Measurements from ENCODE around the gene FXYD7.

DNA sequence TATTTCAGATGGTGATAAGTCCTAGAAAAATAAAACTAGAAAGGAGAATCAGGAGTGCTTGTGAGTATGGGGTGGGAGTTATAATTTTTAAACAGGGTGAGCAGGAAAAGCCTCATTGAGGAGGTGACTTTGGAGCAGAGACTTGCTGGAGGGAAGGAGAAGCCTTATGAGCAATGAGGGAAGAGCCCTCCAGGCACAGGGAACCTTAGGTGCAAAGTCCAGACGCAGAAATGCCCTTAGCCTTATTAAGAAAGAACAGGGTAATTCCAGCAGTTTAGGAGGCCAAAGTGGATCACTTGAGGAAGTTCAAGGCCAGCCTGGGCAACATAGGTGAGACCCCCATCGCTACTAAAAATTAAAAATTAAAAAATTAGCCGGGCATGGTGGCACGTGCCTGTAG, 48.4 kb upstream of the FXYD7 start:
- TF ChIP-seq EZH2phosphoT487 (IDR thresholded peaks at IDR 0.05; ENCODE audit: insufficient read depth, low read depth) (no peak), EZH2 (IDR thresholded peaks at IDR 0.05; ENCODE audit: insufficient read depth, poor library complexity, severe bottlenecking) (no peak)

All from GM23248 (cell line).